ENCODE data around the gene SMAD6.
"Not testable (repeated sequence)": the region's sequence is repeated elsewhere in the genome, so short reads cannot be mapped to it uniquely, and the experiment has no call there.

The SMAD6 gene

GRCh38 chr15:66757521-66757920, 55.5 kb downstream of the SMAD6 start:
- no peak for DNase-seq (ENCODE audit: low read depth)
- H3K4me3 ChIP-seq (ENCODE audit: control insufficient read depth, low read depth, low read length), result no peak overlapping the region
- TF ChIP-seq CTCF (IDR thresholded peaks at IDR 0.05; ENCODE audit: control insufficient read depth, insufficient read depth, low read depth, low read length, missing control alignments), result no peak

DNA sequence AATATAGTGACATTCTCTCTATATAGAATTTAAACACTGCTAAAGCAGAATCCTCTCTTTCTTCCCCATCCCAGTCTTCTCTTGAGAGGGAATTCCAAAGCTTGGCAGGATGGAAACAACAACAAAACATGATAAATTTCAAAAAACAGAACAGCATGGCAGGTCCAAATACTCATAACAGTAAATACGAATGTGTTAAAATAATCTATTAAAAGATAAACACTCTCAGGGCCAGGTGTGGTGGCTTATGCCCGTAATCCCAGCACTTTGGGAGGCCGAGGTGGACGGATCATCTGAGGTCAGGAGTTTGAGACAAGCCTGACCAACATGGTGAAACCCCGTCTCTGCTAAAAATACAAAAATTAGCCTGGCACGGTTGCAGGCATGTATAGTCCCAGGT, 56.2 kb downstream of the SMAD6 start:
- not testable (repeated sequence) for DNase-seq (ENCODE audit: low read depth); H3K4me3 ChIP-seq (ENCODE audit: control insufficient read depth, low read depth, low read length)

DNA sequence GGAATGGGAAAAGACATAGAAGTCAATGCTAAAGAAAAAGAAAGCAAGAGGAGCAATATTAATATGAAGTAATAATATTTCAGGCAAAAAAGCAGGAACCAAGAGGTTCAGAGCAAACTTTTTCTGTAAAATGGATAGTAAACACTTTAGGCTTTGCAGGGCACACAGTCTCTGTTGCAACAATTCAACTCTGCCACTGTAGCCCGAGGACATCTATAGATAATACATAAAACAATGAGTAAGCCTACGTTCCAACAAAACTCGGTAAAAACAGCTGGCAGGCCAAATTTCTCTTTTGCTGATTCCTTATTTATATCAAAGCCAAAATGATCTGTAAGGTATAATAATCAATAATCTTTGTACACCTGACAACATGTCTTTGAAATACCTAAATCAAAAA, 56.8 kb downstream of the SMAD6 start:
- no peak for TF ChIP-seq CTCF (IDR thresholded peaks at IDR 0.05; ENCODE audit: control insufficient read depth, insufficient read depth, low read depth, low read length, missing control alignments)
- DNase-seq (ENCODE audit: low read depth), result no peak
- no peak overlapping the region for H3K4me3 ChIP-seq (ENCODE audit: control insufficient read depth, low read depth, low read length)

GRCh38 chr15:66760097-66760967, 58.3 kb downstream of the SMAD6 start:
- DNase-seq (ENCODE audit: low read depth), result no peak
- no peak for TF ChIP-seq CTCF (IDR thresholded peaks at IDR 0.05; ENCODE audit: control insufficient read depth, insufficient read depth, low read depth, low read length, missing control alignments)
- no peak overlapping the region for H3K4me3 ChIP-seq (ENCODE audit: control insufficient read depth, low read depth, low read length)

- DNase-seq (ENCODE audit: low read depth), result no peak
- H3K4me3 ChIP-seq (ENCODE audit: control insufficient read depth, low read depth, low read length), result no peak overlapping the region
- TF ChIP-seq CTCF (IDR thresholded peaks at IDR 0.05; ENCODE audit: control insufficient read depth, insufficient read depth, low read depth, low read length, missing control alignments), result no peak
Measured at GRCh38 chr15:66760968-66761725, 59.1 kb downstream of the SMAD6 start.

DNA sequence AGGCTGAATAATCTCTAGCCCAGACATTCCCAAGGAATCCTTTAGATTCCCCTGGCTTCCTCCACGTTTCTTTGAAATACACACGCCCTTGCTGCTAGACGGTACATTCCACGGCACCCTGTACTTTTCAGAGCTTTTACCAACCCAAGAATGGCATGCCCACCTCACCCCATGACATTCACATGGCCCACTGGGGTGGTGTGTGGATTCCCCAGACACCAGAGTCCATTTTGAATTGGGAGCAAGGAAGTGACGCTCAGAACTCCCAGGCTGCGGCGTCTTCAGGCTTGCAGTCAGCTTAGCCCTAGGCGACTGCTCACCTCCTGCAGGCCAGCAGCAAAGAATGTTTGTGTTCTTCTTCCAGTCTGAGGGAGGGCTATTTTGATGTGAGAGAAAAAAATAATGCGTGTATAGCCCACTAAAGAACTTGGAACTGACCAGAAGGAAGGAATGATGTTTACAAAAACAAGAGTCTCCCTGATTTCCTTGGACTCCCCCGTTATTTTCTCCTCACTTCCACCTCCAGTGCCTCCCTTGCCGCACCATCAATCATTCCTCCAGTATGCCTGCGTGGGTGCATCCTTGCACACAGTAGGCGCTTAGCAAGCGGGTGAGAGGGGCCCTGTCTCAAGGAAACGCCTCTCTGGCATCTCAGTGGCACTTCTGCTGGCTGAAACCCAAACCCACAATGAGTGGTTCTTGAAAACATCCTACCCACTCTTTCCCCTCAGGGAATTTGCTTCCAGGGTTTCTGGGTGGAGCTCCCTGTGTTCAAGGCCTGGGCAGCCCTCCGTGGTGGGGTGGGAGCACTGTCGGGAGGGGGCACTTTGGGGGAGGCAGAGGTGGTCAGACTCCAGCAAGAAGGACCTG, 59.9 kb downstream of the SMAD6 start:
- no peak for TF ChIP-seq CTCF (IDR thresholded peaks at IDR 0.05; ENCODE audit: control insufficient read depth, insufficient read depth, low read depth, low read length, missing control alignments)
- H3K4me3 ChIP-seq (ENCODE audit: control insufficient read depth, low read depth, low read length), result no peak overlapping the region
- no peak for DNase-seq (ENCODE audit: low read depth)

All from AG09309 (cell line).